Keratinocyte (primary cell): ENCODE results near the gene PSG2. TPM values are rescaled to one million over a fixed set of nuclear protein-coding genes. Genes with fewer than 3 reads are reported as not detected.
"Not testable (repeated sequence)": the region's sequence is repeated elsewhere in the genome, so short reads cannot be mapped to it uniquely, and the experiment has no call there.

Experiments used
- DNase-seq: peaks from one replicate; pipeline ENCODE4 v3.0.0-alpha.2; 2011; ENCODE audit warnings: low read depth, missing footprints, low spot score
- FAIRE-seq: peaks from 2 replicates; lab custom pipeline; 2011; peaks lifted over from hg19 to GRCh38; lab: Jason Lieb, UNC
- H2AFZ ChIP-seq: 2 replicates; pipeline ENCODE4 v1.6.0; 2012; ENCODE audit warnings: low read length, control low read depth, inconsistent platforms; ENCODE audit not compliant: control insufficient read depth
- H3K27ac ChIP-seq: 2 replicates; pipeline ENCODE4 v1.5.1; 2011; ENCODE audit warnings: low read length; ENCODE audit not compliant: control insufficient read depth, insufficient read depth
- H3K27me3 ChIP-seq: 3 replicates; pipeline ENCODE4 v1.6.0; 2011; ENCODE audit warnings: low read length; ENCODE audit not compliant: control insufficient read depth, insufficient read depth; ENCODE audit errors: extremely low read depth
- H3K36me3 ChIP-seq, 2 experiments: 2 replicates in 1 of 2; 3 replicates in 1 of 2; pipeline ENCODE4 v1.5.1; 2011; ENCODE audit warnings: low read length in 2 of 2, mild to moderate bottlenecking in 1 of 2; ENCODE audit not compliant: control insufficient read depth in 2 of 2, insufficient read depth in 2 of 2; ENCODE audit errors: extremely low read depth in 1 of 2
- H3K4me1 ChIP-seq: 3 replicates; pipeline ENCODE4 v1.5.1; 2011; ENCODE audit warnings: low read length; ENCODE audit not compliant: control insufficient read depth, insufficient read depth; ENCODE audit errors: extremely low read depth
- H3K4me2 ChIP-seq: 3 replicates; pipeline ENCODE4 v1.6.0; 2011; ENCODE audit warnings: low read depth, low read length; ENCODE audit not compliant: control insufficient read depth, insufficient read depth; ENCODE audit errors: extremely low read depth
- H3K4me3 ChIP-seq, 3 experiments: fragments of 200-600 bp in 1 of 3; sonication (generic) in 1 of 3; 2 replicates in 2 of 3; 3 replicates in 1 of 3; pipeline ENCODE4 v1.5.1; 2011 to 2016; ENCODE audit warnings: low read length in 3 of 3, mild to moderate bottlenecking in 3 of 3, control low read depth in 2 of 3, inconsistent platforms in 1 of 3, low read depth in 1 of 3, mixed read lengths in 1 of 3, mixed run types in 1 of 3, moderate library complexity in 1 of 3; ENCODE audit not compliant: control insufficient read depth in 2 of 3, insufficient read depth in 2 of 3; ENCODE audit errors: extremely low read depth in 1 of 3
- H3K79me2 ChIP-seq: 2 replicates; pipeline ENCODE4 v1.6.0; 2012; ENCODE audit warnings: low read length; ENCODE audit not compliant: control insufficient read depth, insufficient read depth
- H3K9ac ChIP-seq: 3 replicates; pipeline ENCODE4 v1.6.0; 2011; ENCODE audit warnings: low read length; ENCODE audit not compliant: control insufficient read depth, insufficient read depth; ENCODE audit errors: extremely low read depth
- H3K9me1 ChIP-seq: 3 replicates; pipeline ENCODE4 v1.6.0; 2011; ENCODE audit warnings: low read length; ENCODE audit not compliant: control insufficient read depth, insufficient read depth; ENCODE audit errors: extremely low read depth
- H3K9me3 ChIP-seq: 2 replicates; pipeline ENCODE4 v1.5.1; 2012; ENCODE audit warnings: low read depth, low read length; ENCODE audit not compliant: control insufficient read depth
- H4K20me1 ChIP-seq: 3 replicates; pipeline ENCODE4 v1.6.0; 2011; ENCODE audit warnings: low read length; ENCODE audit not compliant: control insufficient read depth, insufficient read depth; ENCODE audit errors: extremely low read depth
- EZH2 ChIP-seq: IDR thresholded peaks from one replicate; pipeline ENCODE4 v1.6.1; 2012; ENCODE audit warnings: inconsistent platforms, mild to moderate bottlenecking, low read length, moderate library complexity
- dilution Hi-C: fragments of 300-500 bp; cut with MboI; formaldehyde crosslinking; loops from one replicate; pipeline ENCODE4 v1.7.0; 2020; ENCODE audit warnings: low sequenced_read_pairs; ENCODE audit not compliant: extremely low pct_ligation_motif_present
- polyA plus RNA-seq, 5 experiments: library from polyadenylated mRNA; depleted of rRNA in 3 of 5; stranded (reverse) in 3 of 5; stranded (forward) in 1 of 5; unstranded in 1 of 5; fragments of >200 nt; gene quantifications; 1 replicate in 1 of 5; 2 replicates in 3 of 5; 3 replicates in 1 of 5; pipeline versions ENCODE4 v1.2.1 to v1.2.3, GENCODE V29; 2011 to 2012; ENCODE audit warnings: missing spikeins in 2 of 5, low read depth in 1 of 5, low replicate concordance in 1 of 5
- TF ChIP-seq, protein P1 (sequence below), 3 experiments: IDR thresholded peaks in 1 of 3; conservative IDR thresholded peaks in 1 of 3; optimal IDR thresholded peaks in 1 of 3; 2 replicates in 2 of 3; 3 replicates in 1 of 3; pipeline versions ENCODE3 to v1.5.1; 2011; ENCODE audit warnings: low read length in 3 of 3, mild to moderate bottlenecking in 3 of 3, moderate library complexity in 2 of 3, control low read depth in 1 of 3, inconsistent platforms in 1 of 3; ENCODE audit not compliant: insufficient read depth in 2 of 3; ENCODE audit errors: extremely low read depth in 1 of 3

Gene PSG2
- polyA plus RNA-seq, 1 donor (not counting 4 experiments of a cell fraction or from before 2014, with no cell fraction given), result 0.09 TPM

DNA sequence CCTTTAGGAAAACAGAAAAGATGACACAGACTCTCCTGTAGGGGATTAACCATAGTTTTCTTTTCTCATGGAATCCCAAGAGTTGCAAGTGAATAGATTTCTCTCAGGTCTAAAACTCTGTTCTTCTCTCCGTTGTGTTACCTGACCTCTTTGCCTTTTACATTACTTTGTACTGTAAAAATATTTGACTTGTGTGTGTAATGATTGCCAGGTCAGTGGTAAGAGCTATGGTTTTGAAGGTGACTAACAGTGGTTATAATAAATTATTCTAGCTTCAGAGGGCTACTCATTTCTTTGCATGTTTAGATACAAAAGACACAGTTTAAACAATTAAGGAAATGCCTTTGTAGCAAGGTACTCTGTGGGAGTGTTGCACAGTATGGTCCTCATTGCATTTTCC lies 23.0 kb upstream of the PSG2 start:
- H3K9me1 ChIP-seq, result no peaks in the 10 kb centered on the region
- no peak for DNase-seq
- H3K27ac ChIP-seq, result no peak overlapping the region
- no peaks in the 10 kb centered on the region for H4K20me1 ChIP-seq
- no peak overlapping the region for H3K4me3 ChIP-seq
- no peaks in the 10 kb centered on the region for H3K79me2 ChIP-seq
- no peak overlapping the region for H2AFZ ChIP-seq
- no peaks in the 10 kb centered on the region for H3K27me3 ChIP-seq
- FAIRE-seq, result no peak
- H3K36me3 ChIP-seq, result no peaks in the 10 kb centered on the region
- dilution Hi-C loops, result no loop called here
- no peak overlapping the region for H3K4me2 ChIP-seq
- H3K9ac ChIP-seq, result no peak overlapping the region
- TF ChIP-seq, protein P1, sequence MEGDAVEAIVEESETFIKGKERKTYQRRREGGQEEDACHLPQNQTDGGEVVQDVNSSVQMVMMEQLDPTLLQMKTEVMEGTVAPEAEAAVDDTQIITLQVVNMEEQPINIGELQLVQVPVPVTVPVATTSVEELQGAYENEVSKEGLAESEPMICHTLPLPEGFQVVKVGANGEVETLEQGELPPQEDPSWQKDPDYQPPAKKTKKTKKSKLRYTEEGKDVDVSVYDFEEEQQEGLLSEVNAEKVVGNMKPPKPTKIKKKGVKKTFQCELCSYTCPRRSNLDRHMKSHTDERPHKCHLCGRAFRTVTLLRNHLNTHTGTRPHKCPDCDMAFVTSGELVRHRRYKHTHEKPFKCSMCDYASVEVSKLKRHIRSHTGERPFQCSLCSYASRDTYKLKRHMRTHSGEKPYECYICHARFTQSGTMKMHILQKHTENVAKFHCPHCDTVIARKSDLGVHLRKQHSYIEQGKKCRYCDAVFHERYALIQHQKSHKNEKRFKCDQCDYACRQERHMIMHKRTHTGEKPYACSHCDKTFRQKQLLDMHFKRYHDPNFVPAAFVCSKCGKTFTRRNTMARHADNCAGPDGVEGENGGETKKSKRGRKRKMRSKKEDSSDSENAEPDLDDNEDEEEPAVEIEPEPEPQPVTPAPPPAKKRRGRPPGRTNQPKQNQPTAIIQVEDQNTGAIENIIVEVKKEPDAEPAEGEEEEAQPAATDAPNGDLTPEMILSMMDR (optimal IDR thresholded peaks at IDR 0.05 in 1 of 3, IDR thresholded peaks at IDR 0.05 in 1 of 3, conservative IDR thresholded peaks at IDR 0.05 in 1 of 3; ENCODE audit: extremely low read depth in 1 of 3, insufficient read depth in 2 of 3, low read length in 3 of 3), result no peak
- no peak for TF ChIP-seq EZH2
- H3K4me1 ChIP-seq, result peaks cover 5% of the 10 kb centered on the region
- no peaks in the 10 kb centered on the region for H3K9me3 ChIP-seq

DNA sequence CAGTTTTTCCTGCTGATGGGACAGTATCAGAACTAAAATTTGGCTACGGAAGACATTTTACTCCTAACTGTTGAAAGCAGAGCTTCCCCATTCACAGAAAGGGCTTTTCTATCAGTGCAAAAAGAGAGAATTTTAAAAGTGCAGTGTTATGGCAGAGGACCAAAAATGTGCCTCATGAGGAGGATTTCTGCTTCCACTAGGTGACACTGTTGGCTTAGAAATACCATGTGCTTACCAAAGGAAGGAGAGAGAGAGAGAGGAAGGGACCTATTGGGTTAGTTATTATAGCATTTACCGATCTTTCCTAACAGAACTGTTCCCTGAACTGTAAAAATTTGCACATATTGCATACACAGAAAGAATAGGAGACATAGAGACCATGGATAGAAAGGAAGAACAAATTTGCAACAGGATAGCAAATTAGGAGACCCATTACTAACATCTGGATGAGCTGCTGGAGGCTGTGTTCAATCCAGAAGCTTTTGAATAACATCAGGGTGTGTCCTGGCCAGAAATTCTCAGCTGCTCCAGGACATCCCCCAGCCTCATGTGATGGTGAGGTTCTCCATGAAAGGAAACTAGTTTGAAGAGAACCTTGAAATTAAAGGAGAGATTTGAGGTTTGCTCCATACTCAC lies 21.8 kb upstream of the PSG2 start:
- H3K79me2 ChIP-seq, DNase-seq, H3K4me1 ChIP-seq, H3K27ac ChIP-seq, dilution Hi-C loops, H4K20me1 ChIP-seq, H3K36me3 ChIP-seq, H2AFZ ChIP-seq, H3K4me2 ChIP-seq, H3K27me3 ChIP-seq, H3K9me1 ChIP-seq, H3K9ac ChIP-seq, H3K4me3 ChIP-seq, H3K9me3 ChIP-seq: not testable (repeated sequence)
- peak; percentile 84 for FAIRE-seq
- TF ChIP-seq, protein P1 (optimal IDR thresholded peaks at IDR 0.05 in 1 of 3, IDR thresholded peaks at IDR 0.05 in 1 of 3, conservative IDR thresholded peaks at IDR 0.05 in 1 of 3; ENCODE audit: extremely low read depth in 1 of 3, insufficient read depth in 2 of 3, low read length in 3 of 3), result peak; percentile 56 to 74 (median 57)
